ENCODE measurements around the gene DCST2. TPM values are rescaled to one million over a fixed set of nuclear protein-coding genes. Genes with fewer than 3 reads are reported as not detected.

DCST2 gene
- total and polyA plus RNA-seq, 2 donors (not counting 3 experiments of a cell fraction or from before 2014, with no cell fraction given) = 0.29 to 0.51 TPM

DNA sequence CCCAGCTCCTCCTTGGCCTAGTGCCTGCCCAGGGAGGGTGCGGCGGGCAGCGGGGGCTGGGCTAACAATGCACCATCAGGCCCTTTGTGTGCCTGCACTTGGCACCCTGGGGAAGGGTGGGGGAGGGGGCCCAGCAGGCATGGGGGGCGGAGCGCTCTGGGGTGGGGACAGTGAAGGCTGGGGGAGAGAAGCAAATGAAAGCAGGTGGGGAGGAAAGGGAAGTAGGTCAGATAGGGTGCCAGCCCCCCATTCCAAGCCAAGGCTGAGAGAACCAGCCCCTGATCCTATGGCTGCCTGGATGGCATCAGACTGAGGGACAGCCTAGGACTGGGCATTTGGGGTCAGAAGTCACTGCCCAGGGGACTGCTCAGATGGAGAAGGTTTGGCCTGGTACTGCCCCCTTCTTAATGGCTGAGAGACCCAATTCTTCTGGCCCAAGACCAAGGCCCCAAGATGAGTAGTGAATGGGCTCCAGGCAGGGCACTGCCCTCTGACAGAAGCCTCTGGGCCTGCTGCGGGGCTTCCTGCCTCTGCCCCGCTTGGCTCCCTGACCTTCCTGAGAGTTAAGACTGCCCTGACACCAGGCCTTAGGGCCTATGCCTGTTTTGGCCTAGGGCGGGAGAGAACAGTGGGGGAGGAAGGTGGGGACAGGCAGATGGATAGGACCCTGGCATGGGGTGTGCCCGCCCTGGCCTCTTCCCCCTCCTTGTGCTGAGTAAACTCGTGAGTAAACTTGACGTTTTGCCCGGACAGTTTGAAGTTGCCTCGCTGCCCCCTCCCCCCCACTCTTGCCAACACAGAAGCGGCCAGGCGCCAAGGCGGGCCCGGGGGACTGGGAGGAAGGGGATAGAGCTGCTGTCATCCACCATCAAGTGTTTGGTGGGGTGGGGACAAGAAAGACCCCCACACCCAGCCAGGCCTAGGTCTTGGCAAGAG, 28.2 kb downstream of the DCST2 start:
- Histone ChIP-seq H3K27me3 (ENCODE audit: control insufficient read depth in 2 of 2, insufficient read depth in 2 of 2, low read length in 2 of 2) (no peaks in the 10 kb centered on the region), H3K4me3 (replicated peaks in 1 of 3; ENCODE audit: insufficient read depth in 1 of 3, low read depth in 1 of 3, low read length in 3 of 3) (no peak overlapping the region), H3K9ac (replicated peaks; ENCODE audit: extremely low read depth, insufficient read depth, low read length) (no peak overlapping the region), H3K4me2 (ENCODE audit: insufficient read depth, low read length) (no peak overlapping the region), H3K9me3 (replicated peaks; ENCODE audit: control insufficient read depth, insufficient read depth, low read length) (no peaks in the 10 kb centered on the region), H3K79me2 (ENCODE audit: control insufficient read depth, insufficient read depth, low read length) (peaks cover 16% of the 10 kb centered on the region), H3K4me1 (ENCODE audit: control insufficient read depth, extremely low read depth, insufficient read depth, low read length) (peaks cover 17% of the 10 kb centered on the region), H3K9me1 (replicated peaks; ENCODE audit: control insufficient read depth, extremely low read depth, insufficient read depth, low read length) (no peaks in the 10 kb centered on the region), H3K36me3 (ENCODE audit: control insufficient read depth in 2 of 2, extremely low read depth in 1 of 2, insufficient read depth in 2 of 2, low read length in 2 of 2) (no peaks in the 10 kb centered on the region), H2AFZ (ENCODE audit: low read depth, low read length) (no peak overlapping the region), H3K27ac (ENCODE audit: insufficient read depth, low read depth, low read length) (no peak overlapping the region), H4K20me1 (replicated peaks; ENCODE audit: control insufficient read depth, extremely low read depth, insufficient read depth, low read length) (no peaks in the 10 kb centered on the region)
- FAIRE-seq (no peak), DNase-seq (ENCODE audit: low read depth, low spot score) (no peak)
- ChIA-PET CTCF (interaction anchor here (1.1 to 6.5 kb wide), 4 partner anchors 9 to 39 kb away, joined by 3 to 87 read pairs (median 24); no protein-coding TSS in a partner anchor), POLR2A (interaction anchor here (0.6 kb wide), 2 partner anchors 10 to 1114 kb away, joined by 4 to 6 read pairs; no protein-coding TSS in a partner anchor)
- dilution Hi-C loops (cut with MboI; ENCODE audit: extremely low pct_ligation_motif_present, low sequenced_read_pairs) = no loop called here
- TF ChIP-seq, protein P1, sequence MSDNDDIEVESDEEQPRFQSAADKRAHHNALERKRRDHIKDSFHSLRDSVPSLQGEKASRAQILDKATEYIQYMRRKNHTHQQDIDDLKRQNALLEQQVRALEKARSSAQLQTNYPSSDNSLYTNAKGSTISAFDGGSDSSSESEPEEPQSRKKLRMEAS (IDR thresholded peaks at IDR 0.05; ENCODE audit: insufficient read depth, insufficient read length) = no peak
- TF ChIP-seq FOS (IDR thresholded peaks at IDR 0.05; ENCODE audit: borderline replicate concordance, insufficient read depth, low read length) (no peak), GATA2 (IDR thresholded peaks at IDR 0.05; ENCODE audit: insufficient read depth, insufficient read length, low read depth, low read length) (no peak), JUN (IDR thresholded peaks at IDR 0.05; ENCODE audit: borderline replicate concordance, insufficient read depth, insufficient read length, low read depth) (no peak), EZH2 (IDR thresholded peaks at IDR 0.05; ENCODE audit: borderline replicate concordance, low read depth, low read length, severe bottlenecking) (no peak), MYC (IDR thresholded peaks at IDR 0.05; ENCODE audit: low read depth, low read length) (no peak), POLR2A (IDR thresholded peaks at IDR 0.05; ENCODE audit: low read depth, low read length) (no peak), POLR2AphosphoS5 (IDR thresholded peaks at IDR 0.05; ENCODE audit: insufficient read depth, low read depth, low read length) (no peak)
- TF ChIP-seq, protein P2, sequence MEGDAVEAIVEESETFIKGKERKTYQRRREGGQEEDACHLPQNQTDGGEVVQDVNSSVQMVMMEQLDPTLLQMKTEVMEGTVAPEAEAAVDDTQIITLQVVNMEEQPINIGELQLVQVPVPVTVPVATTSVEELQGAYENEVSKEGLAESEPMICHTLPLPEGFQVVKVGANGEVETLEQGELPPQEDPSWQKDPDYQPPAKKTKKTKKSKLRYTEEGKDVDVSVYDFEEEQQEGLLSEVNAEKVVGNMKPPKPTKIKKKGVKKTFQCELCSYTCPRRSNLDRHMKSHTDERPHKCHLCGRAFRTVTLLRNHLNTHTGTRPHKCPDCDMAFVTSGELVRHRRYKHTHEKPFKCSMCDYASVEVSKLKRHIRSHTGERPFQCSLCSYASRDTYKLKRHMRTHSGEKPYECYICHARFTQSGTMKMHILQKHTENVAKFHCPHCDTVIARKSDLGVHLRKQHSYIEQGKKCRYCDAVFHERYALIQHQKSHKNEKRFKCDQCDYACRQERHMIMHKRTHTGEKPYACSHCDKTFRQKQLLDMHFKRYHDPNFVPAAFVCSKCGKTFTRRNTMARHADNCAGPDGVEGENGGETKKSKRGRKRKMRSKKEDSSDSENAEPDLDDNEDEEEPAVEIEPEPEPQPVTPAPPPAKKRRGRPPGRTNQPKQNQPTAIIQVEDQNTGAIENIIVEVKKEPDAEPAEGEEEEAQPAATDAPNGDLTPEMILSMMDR (IDR thresholded peaks at IDR 0.05; ENCODE audit: extremely low read depth in 1 of 2, insufficient read depth in 1 of 2, low read depth in 1 of 2, low read length in 2 of 2) = no peak
- intact Hi-C loops (cut with micrococcal nuclease) = no loop called here
- BruUV-seq (replicated peaks) = no TSS peak

Measured in endothelial cell of umbilical vein (primary cell).